GM20000 (cell line): ENCODE data around the gene RCBTB2.
"Not testable (repeated sequence)": the region's sequence is repeated elsewhere in the genome, so short reads cannot be mapped to it uniquely, and the experiment has no call there.

Experiments
- DNase-seq: peaks from one replicate; pipeline ENCODE4 v3.0.0; 2012; ENCODE audit warnings: low spot score
- CTCF ChIP-seq: IDR thresholded peaks from 2 replicates; pipeline ENCODE4 v1.5.1; 2012; ENCODE audit warnings: mild to moderate bottlenecking, control low read depth; ENCODE audit errors: extremely low read depth, missing control alignments

RCBTB2 gene

GRCh38 chr13:48475230-48475629, 57.6 kb downstream of the RCBTB2 start:
- no peak for DNase-seq
- no peak for TF ChIP-seq CTCF

DNA sequence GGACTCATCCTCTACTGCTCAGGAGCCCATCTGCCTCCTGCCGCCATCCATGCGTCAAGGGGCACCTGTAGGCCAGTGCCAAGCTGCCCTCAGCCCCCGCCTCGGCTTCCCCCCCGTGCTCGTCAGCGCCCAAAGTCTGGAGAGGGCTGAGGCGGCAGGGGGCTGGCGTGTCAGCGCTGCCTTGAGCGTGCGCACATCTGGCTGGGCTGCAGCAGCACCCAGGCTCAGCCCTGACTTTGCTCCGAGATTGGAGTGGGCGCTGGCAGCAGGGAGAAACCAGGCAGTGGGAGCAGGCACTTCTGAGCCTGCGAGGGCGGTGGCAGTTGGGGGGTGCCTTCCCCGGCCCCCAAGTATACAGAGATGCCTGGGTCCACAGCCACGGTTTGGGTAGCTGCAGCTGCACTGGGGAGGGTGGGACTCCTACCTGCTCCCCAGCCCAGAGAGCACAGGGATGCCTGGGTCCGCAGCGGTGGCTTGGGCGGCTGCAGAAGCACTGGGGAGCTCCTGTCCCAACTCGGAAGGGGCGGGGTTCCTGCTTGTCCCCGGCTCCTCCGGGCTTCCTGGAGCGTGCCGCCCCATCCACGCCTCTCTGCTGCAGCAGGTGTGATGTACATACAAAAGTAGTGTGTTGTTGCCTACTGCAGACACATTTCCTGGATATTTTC, 75.2 kb downstream of the RCBTB2 start:
- no peak for DNase-seq
- no peak for TF ChIP-seq CTCF

DNA sequence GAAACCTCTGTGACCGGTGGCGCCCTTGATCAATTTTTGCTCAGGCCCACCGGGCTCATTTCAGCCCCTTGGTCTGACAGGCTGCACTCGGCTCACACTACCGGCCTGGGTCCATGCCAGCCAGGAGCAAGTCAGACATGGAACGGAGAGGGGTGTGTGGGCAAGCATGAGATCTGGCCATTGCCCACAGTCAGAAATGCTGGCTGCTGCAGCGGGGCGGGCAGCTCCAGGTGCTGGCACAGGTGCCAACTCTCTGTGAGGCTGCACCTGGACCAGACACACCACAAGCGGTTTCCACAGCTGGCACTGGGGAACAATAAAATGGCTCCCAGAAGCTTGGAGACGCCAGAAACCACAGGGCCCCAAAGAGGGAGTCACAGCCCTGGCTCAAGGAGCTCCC, 76.3 kb downstream of the RCBTB2 start:
- DNase-seq: no peak
- TF ChIP-seq CTCF: no peak

GRCh38 chr13:48451196-48451595, 81.7 kb downstream of the RCBTB2 start:
- DNase-seq: not testable (repeated sequence)

GRCh38 chr13:48449656-48450055, 83.2 kb downstream of the RCBTB2 start:
- DNase-seq: no peak
- no peak for TF ChIP-seq CTCF

GRCh38 chr13:48448959-48449614, 83.8 kb downstream of the RCBTB2 start:
- no peak for DNase-seq
- TF ChIP-seq CTCF: no peak

- no peak for TF ChIP-seq CTCF
- DNase-seq: no peak
Observed at GRCh38 chr13:48448285-48448958, 84.5 kb downstream of the RCBTB2 start.
